ENCODE results near the gene ARHGAP15.

ARHGAP15 gene

GRCh38 chr2:143371616-143372015 is 242.4 kb downstream of the ARHGAP15 start:
- no peak for DNase-seq
- no peaks in the 10 kb centered on the region for H3K9me3 ChIP-seq

GRCh38 chr2:143375384-143375880 is 246.2 kb downstream of the ARHGAP15 start:
- Histone ChIP-seq H3K9me3 (no peaks in the 10 kb centered on the region), H3K4me3 (ENCODE audit: low read depth, low read length) (no peak overlapping the region), H3K36me3 (no peaks in the 10 kb centered on the region), H3K4me1 (no peaks in the 10 kb centered on the region), H3K27me3 (no peaks in the 10 kb centered on the region)
- TF ChIP-seq CTCF (IDR thresholded peaks at IDR 0.05; ENCODE audit: low read depth, low read length) = no peak
- DNase-seq = no peak

More at GRCh38 chr2:143371616-143372015, 242.4 kb downstream of the ARHGAP15 start:
- H3K27me3 ChIP-seq = no peaks in the 10 kb centered on the region
- no peak overlapping the region for H3K4me3 ChIP-seq (ENCODE audit: low read depth, low read length)
- TF ChIP-seq CTCF (IDR thresholded peaks at IDR 0.05; ENCODE audit: low read depth, low read length) = no peak
- no peaks in the 10 kb centered on the region for H3K36me3 ChIP-seq
- no peaks in the 10 kb centered on the region for H3K4me1 ChIP-seq

- no peak for TF ChIP-seq CTCF (IDR thresholded peaks at IDR 0.05; ENCODE audit: low read depth, low read length)
- DNase-seq = no peak
- H3K36me3 ChIP-seq = no peaks in the 10 kb centered on the region
These were observed 249.8 kb downstream of the ARHGAP15 start for GRCh38 chr2:143378996-143379395.

GRCh38 chr2:143379955-143380354 is 250.7 kb downstream of the ARHGAP15 start:
- Histone ChIP-seq H3K36me3 (no peaks in the 10 kb centered on the region), H3K4me1 (no peaks in the 10 kb centered on the region), H3K9me3 (no peaks in the 10 kb centered on the region), H3K4me3 (ENCODE audit: low read depth, low read length) (no peak overlapping the region), H3K27me3 (no peaks in the 10 kb centered on the region)
- no peak for DNase-seq
- TF ChIP-seq CTCF (IDR thresholded peaks at IDR 0.05; ENCODE audit: low read depth, low read length) = no peak

More at GRCh38 chr2:143378996-143379395, 249.8 kb downstream of the ARHGAP15 start:
- no peak overlapping the region for H3K4me3 ChIP-seq (ENCODE audit: low read depth, low read length)
- H3K4me1 ChIP-seq = no peaks in the 10 kb centered on the region
- H3K27me3 ChIP-seq = no peaks in the 10 kb centered on the region
- H3K9me3 ChIP-seq = no peaks in the 10 kb centered on the region

GRCh38 chr2:143382573-143382972 is 253.4 kb downstream of the ARHGAP15 start:
- H3K27me3 ChIP-seq = no peaks in the 10 kb centered on the region
- no peak for DNase-seq
- no peaks in the 10 kb centered on the region for H3K9me3 ChIP-seq
- no peaks in the 10 kb centered on the region for H3K4me1 ChIP-seq
- no peak overlapping the region for H3K4me3 ChIP-seq (ENCODE audit: low read depth, low read length)
- H3K36me3 ChIP-seq = no peaks in the 10 kb centered on the region
- no peak for TF ChIP-seq CTCF (IDR thresholded peaks at IDR 0.05; ENCODE audit: low read depth, low read length)

- no peak overlapping the region for H3K4me3 ChIP-seq (ENCODE audit: low read depth, low read length)
- H3K36me3 ChIP-seq = no peaks in the 10 kb centered on the region
- no peak for TF ChIP-seq CTCF (IDR thresholded peaks at IDR 0.05; ENCODE audit: low read depth, low read length)
- H3K4me1 ChIP-seq = no peaks in the 10 kb centered on the region
- H3K27me3 ChIP-seq = no peaks in the 10 kb centered on the region
- DNase-seq = no peak
- no peaks in the 10 kb centered on the region for H3K9me3 ChIP-seq
These were observed 253.8 kb downstream of the ARHGAP15 start for GRCh38 chr2:143383016-143383415.
